IMR-90 (cell line): ENCODE measurements around the gene CAMKMT.

ENCODE experiments used
- BHLHE40 ChIP-seq: fragments of 150-350 bp; IDR thresholded peaks from 2 replicates; pipeline ENCODE4 v1.6.1; 2016; ENCODE audit warnings: mild to moderate bottlenecking, low read depth, low read length
- ELK1 ChIP-seq: fragments of 150-350 bp; IDR thresholded peaks from 2 replicates; pipeline ENCODE4 v1.6.1; 2016; ENCODE audit warnings: low read depth, mild to moderate bottlenecking, low read length, moderate library complexity, borderline replicate concordance
- FOS ChIP-seq: fragments of 150-350 bp; IDR thresholded peaks from 2 replicates; pipeline ENCODE4 v1.6.1; 2016; ENCODE audit warnings: low read depth, low read length
- MAFK ChIP-seq: IDR thresholded peaks from 2 replicates; pipeline ENCODE4 v1.6.1; 2012; ENCODE audit warnings: low read depth, low read length, improper control_type of control experiment
- NFE2L2 ChIP-seq: fragments of 150-350 bp; IDR thresholded peaks from 2 replicates; pipeline ENCODE4 v1.6.1; 2016; ENCODE audit warnings: low read depth, mild to moderate bottlenecking, low read length
- POLR2A ChIP-seq: IDR thresholded peaks from 2 replicates; pipeline ENCODE4 v1.6.1; 2012; ENCODE audit warnings: mild to moderate bottlenecking, low read depth, low read length
- SMC3 ChIP-seq: fragments of 150-350 bp; IDR thresholded peaks from 2 replicates; pipeline ENCODE4 v1.6.1; 2016; ENCODE audit warnings: low read depth, mild to moderate bottlenecking, antibody characterized with exemption, low read length, moderate library complexity
- USF2 ChIP-seq: fragments of 150-350 bp; IDR thresholded peaks from 2 replicates; pipeline ENCODE4 v1.6.1; 2017; ENCODE audit warnings: mild to moderate bottlenecking, antibody characterized with exemption, low read length, low read depth
- TF ChIP-seq, protein P1 (sequence below): conservative IDR thresholded peaks from 2 replicates; pipeline ENCODE4 v1.5.1; 2012; ENCODE audit warnings: mild to moderate bottlenecking, low read depth, low read length, improper control_type of control experiment

DNA sequence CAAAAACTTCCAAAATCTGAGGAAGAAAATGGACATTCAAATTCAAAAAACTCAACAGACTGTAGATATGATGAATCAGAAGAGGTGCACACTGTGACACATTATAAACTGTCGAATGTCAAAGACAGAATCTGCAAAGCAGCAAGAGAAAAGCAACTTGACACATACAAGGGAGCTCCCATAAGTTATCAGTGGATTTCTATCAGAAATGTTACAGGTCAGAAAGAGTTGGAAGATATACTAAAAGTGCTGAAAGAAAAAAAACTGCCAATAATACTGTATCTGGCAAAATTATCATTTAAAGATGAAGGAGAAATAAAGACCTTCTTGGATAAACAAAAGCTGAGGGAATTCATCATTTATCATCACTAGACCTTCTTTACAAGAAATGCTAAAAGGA lies 102.7 kb downstream of the CAMKMT start:
- TF ChIP-seq USF2 = no peak
- TF ChIP-seq, protein P1, sequence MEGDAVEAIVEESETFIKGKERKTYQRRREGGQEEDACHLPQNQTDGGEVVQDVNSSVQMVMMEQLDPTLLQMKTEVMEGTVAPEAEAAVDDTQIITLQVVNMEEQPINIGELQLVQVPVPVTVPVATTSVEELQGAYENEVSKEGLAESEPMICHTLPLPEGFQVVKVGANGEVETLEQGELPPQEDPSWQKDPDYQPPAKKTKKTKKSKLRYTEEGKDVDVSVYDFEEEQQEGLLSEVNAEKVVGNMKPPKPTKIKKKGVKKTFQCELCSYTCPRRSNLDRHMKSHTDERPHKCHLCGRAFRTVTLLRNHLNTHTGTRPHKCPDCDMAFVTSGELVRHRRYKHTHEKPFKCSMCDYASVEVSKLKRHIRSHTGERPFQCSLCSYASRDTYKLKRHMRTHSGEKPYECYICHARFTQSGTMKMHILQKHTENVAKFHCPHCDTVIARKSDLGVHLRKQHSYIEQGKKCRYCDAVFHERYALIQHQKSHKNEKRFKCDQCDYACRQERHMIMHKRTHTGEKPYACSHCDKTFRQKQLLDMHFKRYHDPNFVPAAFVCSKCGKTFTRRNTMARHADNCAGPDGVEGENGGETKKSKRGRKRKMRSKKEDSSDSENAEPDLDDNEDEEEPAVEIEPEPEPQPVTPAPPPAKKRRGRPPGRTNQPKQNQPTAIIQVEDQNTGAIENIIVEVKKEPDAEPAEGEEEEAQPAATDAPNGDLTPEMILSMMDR = no peak
- no peak for TF ChIP-seq POLR2A
- no peak for TF ChIP-seq ELK1
- no peak for TF ChIP-seq SMC3
- no peak for TF ChIP-seq NFE2L2
- no peak for TF ChIP-seq MAFK
- no peak for TF ChIP-seq BHLHE40
- no peak for TF ChIP-seq FOS
